Measurements from ENCODE around the gene PEX10. TPM values are rescaled to one million over a fixed set of nuclear protein-coding genes. Genes with fewer than 3 reads are reported as not detected.

PEX10 gene
- total RNA-seq, 5 donors from 2014 or later (not counting 1 experiment from before 2014, with no cell fraction given): 11.7 to 13.2 (median 12.2) TPM

GRCh38 chr1:2391931-2392509, 20.3 kb downstream of the PEX10 start:
- Mint-ChIP-seq H3K27ac (peak overlapping the region; percentile 75 to 85), H3K9me3 (no peaks in the 10 kb centered on the region), H3K27me3 (no peaks in the 10 kb centered on the region), H3K36me3 (peaks cover 9% of the 10 kb centered on the region), H3K4me1 (peaks cover 29 to 49% (median 42%) of the 10 kb centered on the region in 3 donors), H3K4me3 (peak overlapping the region; percentile 84 to 88 (median 85))
- POLR2A ChIA-PET: interaction anchor here (0.6 to 0.7 kb wide), 2 partner anchors 91 to 197 kb away, joined by 3 read pairs; partner anchors contain the start of gene FAAP20 (in 1 of the 2)
- no peaks in the 10 kb centered on the region for H3K27me3 ChIP-seq (replicated peaks in 1 of 2; ENCODE audit: control insufficient read depth in 2 of 2, extremely low read depth in 1 of 2, insufficient read depth in 2 of 2, low read length in 1 of 2)
- DNase-seq: peak in 1 of 35 experiments; percentile 29
- H3K36me3 ChIP-seq (ENCODE audit: control insufficient read depth in 2 of 2, extremely low read depth in 1 of 2, insufficient read depth in 1 of 2, low read length in 1 of 2): peaks cover 7 to 35% of the 10 kb centered on the region in 2 donors
- no peak overlapping the region for H3K27ac ChIP-seq (ENCODE audit: low read length)
- H3K4me1 ChIP-seq (ENCODE audit: control insufficient read depth in 1 of 2, extremely low read depth in 1 of 2, insufficient read depth in 2 of 2, low read length in 2 of 2): peaks cover 11 to 46% of the 10 kb centered on the region in 2 experiments
- under 1% methylated on average over 58 of the region's 62 CpGs for WGBS (ENCODE audit: insufficient coverage)
- CTCF ChIA-PET: interaction anchor here in 1 of 2 donors (0.5 to 2.0 kb wide), 3 partner anchors 10 to 197 kb away, joined by 4 to 13 read pairs (median 5); partner anchors contain the start of gene FAAP20
- ATAC-seq (replicated peaks in 1 of 4): peak in 3 of 4 experiments; percentile 16 to 24 (median 17)
- no peaks in the 10 kb centered on the region for H3K9me3 ChIP-seq
- peak overlapping the region; percentile 62 for H3K4me3 ChIP-seq (ENCODE audit: control insufficient read depth in 1 of 2, extremely low read depth in 1 of 2, low read length in 1 of 2)

- WGBS (ENCODE audit: insufficient coverage): under 1% methylated on average over 94 of the region's 103 CpGs
- ChIA-PET POLR2A (interaction anchor here (0.6 to 0.7 kb wide), 2 partner anchors 90 to 196 kb away, joined by 3 read pairs; partner anchors contain the start of gene FAAP20 (in 1 of the 2)), CTCF (interaction anchor here in 1 of 2 donors (0.5 to 2.0 kb wide), 3 partner anchors 9 to 196 kb away, joined by 4 to 13 read pairs (median 5); partner anchors contain the start of gene FAAP20)
- no peaks in the 10 kb centered on the region for H3K9me3 Mint-ChIP-seq
- peaks cover 3% of the 10 kb centered on the region for H3K36me3 Mint-ChIP-seq
- H3K4me1 ChIP-seq (ENCODE audit: control insufficient read depth in 1 of 2, extremely low read depth in 1 of 2, insufficient read depth in 2 of 2, low read length in 2 of 2): peaks cover 11 to 44% of the 10 kb centered on the region in 2 experiments
- H3K4me3 ChIP-seq (ENCODE audit: control insufficient read depth in 1 of 2, extremely low read depth in 1 of 2, low read length in 1 of 2): peak within 1 kb of the TSS; percentile 62 to 85
- ATAC-seq (replicated peaks in 1 of 4): peak; percentile 94 to 96 (median 95)
- no peaks in the 10 kb centered on the region for H3K27me3 Mint-ChIP-seq
- peaks cover 29 to 43% (median 37%) of the 10 kb centered on the region in 3 donors for H3K4me1 Mint-ChIP-seq
- H3K27ac Mint-ChIP-seq: peak within 1 kb of the TSS; percentile 75 to 85
- H3K27me3 ChIP-seq (replicated peaks in 1 of 2; ENCODE audit: control insufficient read depth in 2 of 2, extremely low read depth in 1 of 2, insufficient read depth in 2 of 2, low read length in 1 of 2): no peaks in the 10 kb centered on the region
- peaks cover 7 to 28% of the 10 kb centered on the region in 2 donors for H3K36me3 ChIP-seq (ENCODE audit: control insufficient read depth in 2 of 2, extremely low read depth in 1 of 2, insufficient read depth in 1 of 2, low read length in 1 of 2)
- DNase-seq: peak; percentile 95 to 100 (median 99)
- H3K27ac ChIP-seq (ENCODE audit: low read length): peak within 1 kb of the TSS; percentile 45
- H3K9me3 ChIP-seq: no peaks in the 10 kb centered on the region
- H3K4me3 Mint-ChIP-seq: peak within 1 kb of the TSS; percentile 84 to 88 (median 85)
These were observed 21.1 kb downstream of the PEX10 start, which contains the start of the genes MORN1 and RER1 for GRCh38 chr1:2391041-2391930. Gene MORN1 (minus strand): TSS chr1:2391554. CDS start chr1:2391533, 21 bp downstream. Gene RER1 (plus strand): TSS chr1:2391841. CDS start chr1:2395791, 3,950 bp downstream.

GRCh38 chr1:2389644-2390043, 22.7 kb downstream of the PEX10 start:
- POLR2A ChIA-PET: no interaction called here
- Mint-ChIP-seq H3K36me3 (no peaks in the 10 kb centered on the region), H3K4me1 (peaks cover 25 to 34% (median 29%) of the 10 kb centered on the region in 3 donors), H3K9me3 (no peaks in the 10 kb centered on the region), H3K27me3 (no peaks in the 10 kb centered on the region), H3K4me3 (peak overlapping the region; percentile 75 to 84 (median 77)), H3K27ac (no peak overlapping the region)
- Histone ChIP-seq H3K4me1 (ENCODE audit: control insufficient read depth in 1 of 2, extremely low read depth in 1 of 2, insufficient read depth in 2 of 2, low read length in 2 of 2) (peaks cover 11 to 37% of the 10 kb centered on the region in 2 experiments), H3K27me3 (replicated peaks in 1 of 2; ENCODE audit: control insufficient read depth in 2 of 2, extremely low read depth in 1 of 2, insufficient read depth in 2 of 2, low read length in 1 of 2) (no peaks in the 10 kb centered on the region), H3K4me3 (ENCODE audit: control insufficient read depth in 1 of 2, extremely low read depth in 1 of 2, low read length in 1 of 2) (no peak overlapping the region), H3K9me3 (no peaks in the 10 kb centered on the region), H3K36me3 (ENCODE audit: control insufficient read depth in 2 of 2, extremely low read depth in 1 of 2, insufficient read depth in 1 of 2, low read length in 1 of 2) (peaks cover 0 to 18% of the 10 kb centered on the region in 2 donors), H3K27ac (ENCODE audit: low read length) (no peak overlapping the region)
- WGBS (ENCODE audit: insufficient coverage): 75% methylated on average over 5 of the region's 7 CpGs
- CTCF ChIA-PET: interaction anchor here in 1 of 2 donors (0.5 kb wide), 1 partner anchor 185 kb away, joined by 3 read pairs; no protein-coding TSS in a partner anchor
- DNase-seq: no peak
- no peak for ATAC-seq (replicated peaks in 1 of 4)

GRCh38 chr1:2388004-2388913, 24.1 kb downstream of the PEX10 start:
- Mint-ChIP-seq H3K4me1 (peaks cover 11 to 20% (median 15%) of the 10 kb centered on the region in 3 donors), H3K9me3 (no peaks in the 10 kb centered on the region), H3K36me3 (no peaks in the 10 kb centered on the region), H3K27ac (no peak overlapping the region), H3K27me3 (no peaks in the 10 kb centered on the region), H3K4me3 (no peak overlapping the region)
- Histone ChIP-seq H3K9me3 (no peaks in the 10 kb centered on the region), H3K4me3 (ENCODE audit: control insufficient read depth in 1 of 2, extremely low read depth in 1 of 2, low read length in 1 of 2) (no peak overlapping the region), H3K27ac (ENCODE audit: low read length) (no peak overlapping the region), H3K4me1 (ENCODE audit: control insufficient read depth in 1 of 2, extremely low read depth in 1 of 2, insufficient read depth in 2 of 2, low read length in 2 of 2) (peaks cover 6 to 23% of the 10 kb centered on the region in 2 experiments), H3K36me3 (ENCODE audit: control insufficient read depth in 2 of 2, extremely low read depth in 1 of 2, insufficient read depth in 1 of 2, low read length in 1 of 2) (peaks cover 0 to 5% of the 10 kb centered on the region in 2 donors), H3K27me3 (replicated peaks in 1 of 2; ENCODE audit: control insufficient read depth in 2 of 2, extremely low read depth in 1 of 2, insufficient read depth in 2 of 2, low read length in 1 of 2) (no peaks in the 10 kb centered on the region)
- WGBS (ENCODE audit: insufficient coverage): 98% methylated on average over 20 of the region's 32 CpGs
- ChIA-PET POLR2A (no interaction called here), CTCF (interaction anchor here in 1 of 2 donors (0.9 kb wide), 1 partner anchor 194 kb away, joined by 3 read pairs; the partner anchor contains the start of gene FAAP20)
- DNase-seq (no peak), ATAC-seq (replicated peaks in 1 of 4) (no peak)

- H3K36me3 ChIP-seq (ENCODE audit: control insufficient read depth in 2 of 2, extremely low read depth in 1 of 2, insufficient read depth in 1 of 2, low read length in 1 of 2): peaks cover 0 to 2% of the 10 kb centered on the region in 2 donors
- no peaks in the 10 kb centered on the region for H3K9me3 ChIP-seq
- ATAC-seq (replicated peaks in 1 of 4): no peak
- H3K27me3 Mint-ChIP-seq: no peaks in the 10 kb centered on the region
- no peak overlapping the region for H3K27ac ChIP-seq (ENCODE audit: low read length)
- H3K36me3 Mint-ChIP-seq: no peaks in the 10 kb centered on the region
- peak in 1 of 35 experiments; percentile 1 for DNase-seq
- POLR2A ChIA-PET: no interaction called here
- H3K27me3 ChIP-seq (replicated peaks in 1 of 2; ENCODE audit: control insufficient read depth in 2 of 2, extremely low read depth in 1 of 2, insufficient read depth in 2 of 2, low read length in 1 of 2): no peaks in the 10 kb centered on the region
- CTCF ChIA-PET: interaction anchor here in 1 of 2 donors (0.6 kb wide), 1 partner anchor 187 kb away, joined by 9 read pairs; no protein-coding TSS in a partner anchor
- peaks cover 3 to 19% of the 10 kb centered on the region in 2 experiments for H3K4me1 ChIP-seq (ENCODE audit: control insufficient read depth in 1 of 2, extremely low read depth in 1 of 2, insufficient read depth in 2 of 2, low read length in 2 of 2)
- peaks cover 0 to 9% (median 4%) of the 10 kb centered on the region in 3 donors for H3K4me1 Mint-ChIP-seq
- no peak overlapping the region for H3K4me3 Mint-ChIP-seq
- WGBS (ENCODE audit: insufficient coverage): 96% methylated on average over 19 of the region's 30 CpGs
- H3K4me3 ChIP-seq (ENCODE audit: control insufficient read depth in 1 of 2, extremely low read depth in 1 of 2, low read length in 1 of 2): no peak overlapping the region
- H3K27ac Mint-ChIP-seq: no peak overlapping the region
- H3K9me3 Mint-ChIP-seq: no peaks in the 10 kb centered on the region
These were observed 25.4 kb downstream of the PEX10 start for GRCh38 chr1:2386636-2387611.

All from T-cell (primary cell).